Activated CD8-positive, alpha-beta T cell treated with anti-CD3 and anti-CD28 coated beads, Interleukin-2, amount 10 ng/mL, durations not matched to agents 7 days and 5 days (primary cell): ENCODE measurements around the gene RNPS1. TPM values are rescaled to one million over a fixed set of nuclear protein-coding genes. Genes with fewer than 3 reads are reported as not detected.

Experiments used
- ATAC-seq: fragments of 150-1000 bp; cut with Tn5 transposase; one replicate; pipeline ENCODE4 v1.10.0; 2021; ENCODE audit warnings: moderate library complexity
- CTCF ChIA-PET: fragments of 350-600 bp; sonication (Branson Sonifier 250); formaldehyde crosslinking; loops from one replicate; lab custom pipeline; 2021; ENCODE audit warnings: antibody characterized with exemption; lab: Charles Lee
- POLR2A ChIA-PET: fragments of 350-600 bp; sonication (Branson Sonifier 250); formaldehyde crosslinking; loops from one replicate; lab custom pipeline; 2021; ENCODE audit warnings: antibody characterized with exemption; lab: Charles Lee
- DNase-seq: peaks from one replicate; pipeline ENCODE4 v3.0.0-alpha.2; 2020
- H3K27ac Mint-ChIP-seq: one replicate; pipeline ENCODE4 v1.8.0; 2021; ENCODE audit warnings: mild to moderate bottlenecking, mixed read lengths
- H3K27me3 Mint-ChIP-seq: one replicate; pipeline ENCODE4 v1.8.0; 2021; ENCODE audit warnings: low read depth, mixed read lengths
- H3K36me3 Mint-ChIP-seq: one replicate; pipeline ENCODE4 v1.8.0; 2021; ENCODE audit warnings: low read depth, mixed read lengths
- H3K4me1 Mint-ChIP-seq: one replicate; pipeline ENCODE4 v1.8.0; 2021; ENCODE audit warnings: low read depth, mixed read lengths
- H3K4me3 Mint-ChIP-seq: one replicate; pipeline ENCODE4 v1.8.0; 2021; ENCODE audit warnings: mild to moderate bottlenecking, mixed read lengths
- H3K9me3 Mint-ChIP-seq: one replicate; pipeline ENCODE4 v1.8.0; 2022; ENCODE audit warnings: mixed read lengths; ENCODE audit not compliant: insufficient read depth
- total RNA-seq, 2 experiments: library from RNA; stranded (reverse); gene quantifications; one replicate each; pipeline ENCODE4 v1.2.3, GENCODE V29; 2021

Gene RNPS1
- 100 to 1,000 TPM; 260 to 268 TPM for total RNA-seq

- H3K4me1 Mint-ChIP-seq: peaks cover 44% of the 10 kb centered on the region
- peak within 1 kb of the TSS; percentile 93 for H3K4me3 Mint-ChIP-seq
- CTCF ChIA-PET: interaction anchor here (0.8 kb wide), 1 partner anchor 17 kb away, joined by 3 read pairs; the partner anchor contains the start of gene ECI1
- H3K27me3 Mint-ChIP-seq: no peaks in the 10 kb centered on the region
- POLR2A ChIA-PET: interaction anchor here (0.8 to 1.6 kb wide), 5 partner anchors 10 to 113 kb away, joined by 3 to 15 read pairs (median 3); partner anchors contain the start of genes ECI1 and TRAF7
- ATAC-seq: peak; percentile 90
- peaks cover 35% of the 10 kb centered on the region for H3K36me3 Mint-ChIP-seq
- H3K27ac Mint-ChIP-seq: peak within 1 kb of the TSS; percentile 98
- peak; percentile 96 for DNase-seq
- H3K9me3 Mint-ChIP-seq: no peaks in the 10 kb centered on the region
These were observed at the start of gene RNPS1 for GRCh38 chr16:2267913-2268666. TSS of gene RNPS1 (minus strand) at chr16:2268126. CDS start at chr16:2264643, 3,483 bp downstream.

GRCh38 chr16:2317231-2318020 lies 49.5 kb upstream of the RNPS1 start:
- DNase-seq (no peak), ATAC-seq (no peak)
- H3K27me3 Mint-ChIP-seq: no peaks in the 10 kb centered on the region
- H3K9me3 Mint-ChIP-seq: no peaks in the 10 kb centered on the region
- no peaks in the 10 kb centered on the region for H3K36me3 Mint-ChIP-seq
- ChIA-PET CTCF (no interaction called here), POLR2A (no interaction called here)
- H3K4me3 Mint-ChIP-seq: no peak overlapping the region
- no peaks in the 10 kb centered on the region for H3K4me1 Mint-ChIP-seq
- no peak overlapping the region for H3K27ac Mint-ChIP-seq

GRCh38 chr16:2308089-2308962 lies 40.4 kb upstream of the RNPS1 start:
- no peak for ATAC-seq
- POLR2A ChIA-PET: no interaction called here
- no peaks in the 10 kb centered on the region for H3K36me3 Mint-ChIP-seq
- no peaks in the 10 kb centered on the region for H3K4me1 Mint-ChIP-seq
- H3K27ac Mint-ChIP-seq: no peak overlapping the region
- H3K9me3 Mint-ChIP-seq: no peaks in the 10 kb centered on the region
- CTCF ChIA-PET: no interaction called here
- H3K4me3 Mint-ChIP-seq: no peak overlapping the region
- no peak for DNase-seq
- no peaks in the 10 kb centered on the region for H3K27me3 Mint-ChIP-seq

- ChIA-PET POLR2A (no interaction called here), CTCF (no interaction called here)
- Mint-ChIP-seq H3K36me3 (peaks cover 3% of the 10 kb centered on the region), H3K9me3 (no peaks in the 10 kb centered on the region), H3K4me1 (peaks cover 18% of the 10 kb centered on the region), H3K27me3 (no peaks in the 10 kb centered on the region), H3K27ac (no peak overlapping the region), H3K4me3 (no peak overlapping the region)
- ATAC-seq (no peak), DNase-seq (no peak)
These were observed 31.9 kb upstream of the RNPS1 start for GRCh38 chr16:2299915-2300192.

GRCh38 chr16:2299121-2299914 lies 31.4 kb upstream of the RNPS1 start:
- Mint-ChIP-seq H3K4me3 (no peak overlapping the region), H3K9me3 (no peaks in the 10 kb centered on the region), H3K27ac (no peak overlapping the region), H3K36me3 (peaks cover 3% of the 10 kb centered on the region), H3K4me1 (peaks cover 18% of the 10 kb centered on the region), H3K27me3 (no peaks in the 10 kb centered on the region)
- ChIA-PET POLR2A (no interaction called here), CTCF (no interaction called here)
- DNase-seq (no peak), ATAC-seq (no peak)

GRCh38 chr16:2298621-2299020 lies 30.7 kb upstream of the RNPS1 start:
- no peak overlapping the region for H3K27ac Mint-ChIP-seq
- H3K27me3 Mint-ChIP-seq: no peaks in the 10 kb centered on the region
- DNase-seq: no peak
- H3K4me3 Mint-ChIP-seq: no peak overlapping the region
- ChIA-PET POLR2A (no interaction called here), CTCF (no interaction called here)
- H3K9me3 Mint-ChIP-seq: no peaks in the 10 kb centered on the region
- ATAC-seq: no peak
- peaks cover 3% of the 10 kb centered on the region for H3K36me3 Mint-ChIP-seq
- H3K4me1 Mint-ChIP-seq: peaks cover 18% of the 10 kb centered on the region

GRCh38 chr16:2297506-2297860 lies 29.6 kb upstream of the RNPS1 start:
- DNase-seq: no peak
- no peak for ATAC-seq
- ChIA-PET CTCF (interaction anchor here (0.8 to 1.0 kb wide), 3 partner anchors 8 to 43 kb away, joined by 3 to 4 read pairs (median 3); partner anchors contain the start of gene ABCA3), POLR2A (no interaction called here)
- Mint-ChIP-seq H3K4me3 (no peak overlapping the region), H3K27me3 (no peaks in the 10 kb centered on the region), H3K4me1 (peaks cover 18% of the 10 kb centered on the region), H3K27ac (peak overlapping the region; percentile 84), H3K36me3 (peaks cover 3% of the 10 kb centered on the region), H3K9me3 (no peaks in the 10 kb centered on the region)

GRCh38 chr16:2296661-2297505 lies 29.0 kb upstream of the RNPS1 start:
- Mint-ChIP-seq H3K4me3 (peak overlapping the region; percentile 18), H3K9me3 (no peaks in the 10 kb centered on the region), H3K27me3 (no peaks in the 10 kb centered on the region), H3K4me1 (peaks cover 18% of the 10 kb centered on the region), H3K36me3 (peaks cover 3% of the 10 kb centered on the region), H3K27ac (peak overlapping the region; percentile 84)
- CTCF ChIA-PET: interaction anchor here (0.6 to 1.0 kb wide), 4 partner anchors 9 to 190 kb away, joined by 3 to 4 read pairs (median 3); partner anchors contain the start of gene ABCA3
- ATAC-seq: peak; percentile 69
- DNase-seq: peak; percentile 63
- POLR2A ChIA-PET: no interaction called here

- ATAC-seq (no peak), DNase-seq (no peak)
- no peaks in the 10 kb centered on the region for H3K9me3 Mint-ChIP-seq
- ChIA-PET POLR2A (interaction anchor here (0.8 kb wide), 1 partner anchor 140 kb away, joined by 4 read pairs; the partner anchor contains the start of gene TRAF7), CTCF (interaction anchor here (0.7 kb wide), 1 partner anchor 45 kb away, joined by 4 read pairs; no protein-coding TSS in a partner anchor)
- no peak overlapping the region for H3K27ac Mint-ChIP-seq
- H3K4me1 Mint-ChIP-seq: peaks cover 18% of the 10 kb centered on the region
- H3K27me3 Mint-ChIP-seq: no peaks in the 10 kb centered on the region
- peaks cover 3% of the 10 kb centered on the region for H3K36me3 Mint-ChIP-seq
- H3K4me3 Mint-ChIP-seq: no peak overlapping the region
These were observed 27.3 kb upstream of the RNPS1 start for GRCh38 chr16:2295056-2295798.

GRCh38 chr16:2292221-2292620 lies 24.3 kb upstream of the RNPS1 start:
- POLR2A ChIA-PET: no interaction called here
- Mint-ChIP-seq H3K27ac (no peak overlapping the region), H3K4me3 (no peak overlapping the region), H3K9me3 (no peaks in the 10 kb centered on the region), H3K4me1 (peaks cover 16% of the 10 kb centered on the region), H3K27me3 (no peaks in the 10 kb centered on the region), H3K36me3 (peaks cover 2% of the 10 kb centered on the region)
- CTCF ChIA-PET: no interaction called here
- no peak for DNase-seq
- ATAC-seq: no peak
